GM23248 (cell line): ENCODE measurements around the gene CACNG3. TPM values are rescaled to one million over a fixed set of nuclear protein-coding genes. Genes with fewer than 3 reads are reported as not detected.

ENCODE experiments used
- DNase-seq: peaks from one replicate; pipeline ENCODE4 v3.0.0-alpha.2; 2015
- H2AFZ ChIP-seq: fragments of 200-600 bp; sonication (generic); 2 replicates; pipeline ENCODE4 v1.6.1; 2016; ENCODE audit warnings: antibody characterized with exemption
- H3F3A ChIP-seq: fragments of 200-600 bp; sonication (generic); 2 replicates; pipeline ENCODE4 v1.6.1; 2016; ENCODE audit warnings: mild to moderate bottlenecking, antibody characterized with exemption, mixed run types; ENCODE audit not compliant: insufficient read depth
- H3K27ac ChIP-seq: fragments of 200-600 bp; sonication (generic); 2 replicates; pipeline ENCODE4 v1.5.1; 2016; ENCODE audit warnings: mild to moderate bottlenecking
- H3K27me3 ChIP-seq: fragments of 200-600 bp; sonication (generic); replicated peaks from 2 replicates; pipeline ENCODE4 v1.6.1; 2016; ENCODE audit warnings: mild to moderate bottlenecking; ENCODE audit not compliant: insufficient read depth
- H3K36me3 ChIP-seq: fragments of 200-600 bp; sonication (generic); 2 replicates; pipeline ENCODE4 v1.6.1; 2016; ENCODE audit warnings: low read depth, mild to moderate bottlenecking
- H3K4me1 ChIP-seq: fragments of 200-600 bp; sonication (generic); 2 replicates; pipeline ENCODE4 v1.6.1; 2016; ENCODE audit warnings: mild to moderate bottlenecking; ENCODE audit not compliant: insufficient read depth
- H3K4me2 ChIP-seq: fragments of 200-600 bp; sonication (generic); one replicate; pipeline ENCODE4 v1.6.1; 2016; ENCODE audit warnings: mild to moderate bottlenecking; ENCODE audit not compliant: unreplicated experiment
- H3K4me3 ChIP-seq: fragments of 200-600 bp; sonication (generic); 2 replicates; pipeline ENCODE4 v1.5.1; 2016; ENCODE audit warnings: mild to moderate bottlenecking
- H3K79me2 ChIP-seq: fragments of 200-600 bp; sonication (generic); 2 replicates; pipeline ENCODE4 v1.6.1; 2016; ENCODE audit warnings: mild to moderate bottlenecking; ENCODE audit not compliant: insufficient read depth
- H3K9ac ChIP-seq: fragments of 200-600 bp; sonication (generic); 2 replicates; pipeline ENCODE4 v1.6.1; 2016; ENCODE audit warnings: mild to moderate bottlenecking
- H3K9me2 ChIP-seq: fragments of 200-600 bp; sonication (generic); 2 replicates; pipeline ENCODE4 v1.6.1; 2016; ENCODE audit warnings: mixed run types, mild to moderate bottlenecking, moderate library complexity; ENCODE audit not compliant: insufficient read depth
- H3K9me3 ChIP-seq: fragments of 200-600 bp; sonication (generic); one replicate; pipeline ENCODE4 v1.6.1; 2017; ENCODE audit warnings: low read depth
- H4K20me1 ChIP-seq: fragments of 200-600 bp; sonication (generic); 2 replicates; pipeline ENCODE4 v1.6.0; 2016; ENCODE audit not compliant: insufficient read depth
- EZH2 ChIP-seq: fragments of 200-600 bp; sonication (generic); IDR thresholded peaks from 2 replicates; pipeline ENCODE4 v1.6.1; 2018; ENCODE audit warnings: antibody characterized with exemption, mild to moderate bottlenecking; ENCODE audit not compliant: insufficient read depth, poor library complexity, severe bottlenecking
- EZH2phosphoT487 ChIP-seq: fragments of 200-600 bp; sonication (generic); IDR thresholded peaks from 2 replicates; pipeline ENCODE4 v1.6.1; 2018; ENCODE audit warnings: antibody characterized with exemption, moderate library complexity, mild to moderate bottlenecking, low read depth; ENCODE audit not compliant: insufficient read depth
- WGBS, 2 experiments: methylation state at CpG; one replicate each; pipeline ENCODE4 v1.1.6; 2015 to 2017; ENCODE audit warnings: low lambda C conversion rate in 2 of 2, low coverage in 1 of 2; ENCODE audit errors: missing lambda C conversion rate in 2 of 2; 5-methylcytosine and 5-hydroxymethylcytosine counted together
- in situ Hi-C: fragments of 300-500 bp; cut with MboI; formaldehyde crosslinking; loops from 2 replicates; pipeline ENCODE4 v1.15.0; 2020
- polyA plus RNA-seq: library from polyadenylated mRNA; unstranded; fragments of >200 nt; fragmentation: Nextera tagmentation; extraction: Ambion mirVana; gene quantifications from 2 replicates; pipeline ENCODE4 v1.2.1, GENCODE V29; 2016
- total RNA-seq: library from RNA; depleted of rRNA; stranded (reverse); fragments of >200 nt; shearing (Covaris generic); gene quantifications from 2 replicates; pipeline ENCODE4 v1.2.3, GENCODE V29; 2014

The CACNG3 gene
- total and polyA plus RNA-seq, 2 experiments from 2014 or later = not detected

- Histone ChIP-seq H2AFZ (no peak overlapping the region), H3K9me2 (no peaks in the 10 kb centered on the region), H3K4me2 (no peak overlapping the region), H3K36me3 (no peaks in the 10 kb centered on the region), H4K20me1 (no peaks in the 10 kb centered on the region), H3K27ac (no peak overlapping the region), H3K9ac (no peak overlapping the region), H3K27me3 (no peaks in the 10 kb centered on the region), H3K79me2 (no peaks in the 10 kb centered on the region), H3K4me1 (no peaks in the 10 kb centered on the region), H3K4me3 (no peak overlapping the region), H3F3A (no peaks in the 10 kb centered on the region), H3K9me3 (no peaks in the 10 kb centered on the region)
- DNase-seq = no peak
- TF ChIP-seq EZH2phosphoT487 = no peak
- TF ChIP-seq EZH2 = no peak
- 15 to 25% methylated on average over 4 of the region's 4 CpGs for WGBS, 2 experiments
- in situ Hi-C loops = no loop called here
Observed at GRCh38 chr16:24345704-24346103, 89.6 kb downstream of the CACNG3 start.

- DNase-seq = no peak
- TF ChIP-seq EZH2phosphoT487 (no peak), EZH2 (no peak)
- no peak overlapping the region for H3K4me3 ChIP-seq
- in situ Hi-C loops = no loop called here
- no peaks in the 10 kb centered on the region for H3K9me3 ChIP-seq
- no peaks in the 10 kb centered on the region for H4K20me1 ChIP-seq
- H3K4me1 ChIP-seq = no peaks in the 10 kb centered on the region
- no peaks in the 10 kb centered on the region for H3K79me2 ChIP-seq
- no peaks in the 10 kb centered on the region for H3K27me3 ChIP-seq
- H3K27ac ChIP-seq = no peak overlapping the region
- H3F3A ChIP-seq = no peaks in the 10 kb centered on the region
- H3K36me3 ChIP-seq = no peaks in the 10 kb centered on the region
- H3K4me2 ChIP-seq = no peak overlapping the region
- 25 to 28% methylated on average over 11 of the region's 11 CpGs for WGBS, 2 experiments
- no peak overlapping the region for H2AFZ ChIP-seq
- H3K9me2 ChIP-seq = no peaks in the 10 kb centered on the region
- no peak overlapping the region for H3K9ac ChIP-seq
Observed at GRCh38 chr16:24346734-24347133, 90.6 kb downstream of the CACNG3 start.

GRCh38 chr16:24347556-24347955 is 91.4 kb downstream of the CACNG3 start:
- Histone ChIP-seq H3K4me2 (no peak overlapping the region), H3K9me3 (no peaks in the 10 kb centered on the region), H3K9ac (no peak overlapping the region), H3F3A (no peaks in the 10 kb centered on the region), H4K20me1 (no peaks in the 10 kb centered on the region), H3K27ac (no peak overlapping the region), H3K36me3 (no peaks in the 10 kb centered on the region), H3K9me2 (no peaks in the 10 kb centered on the region), H3K27me3 (no peaks in the 10 kb centered on the region), H3K4me1 (no peaks in the 10 kb centered on the region), H2AFZ (no peak overlapping the region), H3K4me3 (no peak overlapping the region), H3K79me2 (no peaks in the 10 kb centered on the region)
- no peak for DNase-seq
- no peak for TF ChIP-seq EZH2
- TF ChIP-seq EZH2phosphoT487 = no peak
- WGBS, 2 experiments = 0 to 10% methylated on average over 2 of the region's 2 CpGs
- in situ Hi-C loops = no loop called here

- no peaks in the 10 kb centered on the region for H3F3A ChIP-seq
- no peak overlapping the region for H3K27ac ChIP-seq
- no peak for DNase-seq
- no peaks in the 10 kb centered on the region for H3K9me3 ChIP-seq
- H3K27me3 ChIP-seq = no peaks in the 10 kb centered on the region
- no peaks in the 10 kb centered on the region for H3K9me2 ChIP-seq
- no peaks in the 10 kb centered on the region for H4K20me1 ChIP-seq
- H3K9ac ChIP-seq = no peak overlapping the region
- H3K4me2 ChIP-seq = no peak overlapping the region
- 26 to 35% methylated on average over 9 of the region's 9 CpGs for WGBS, 2 experiments
- no peak overlapping the region for H2AFZ ChIP-seq
- no peak overlapping the region for H3K4me3 ChIP-seq
- H3K79me2 ChIP-seq = no peaks in the 10 kb centered on the region
- TF ChIP-seq EZH2 (no peak), EZH2phosphoT487 (no peak)
- in situ Hi-C loops = no loop called here
- H3K36me3 ChIP-seq = no peaks in the 10 kb centered on the region
- no peaks in the 10 kb centered on the region for H3K4me1 ChIP-seq
Observed at GRCh38 chr16:24348545-24349290, 92.6 kb downstream of the CACNG3 start.
